NOMO-1 (cell line): ENCODE results near the gene SLC28A1.

Experiments
- DNase-seq, 2 experiments: peaks; one replicate each; lab custom pipeline; 2025; ENCODE audit not compliant: unreplicated experiment in 2 of 2; lab: John Stamatoyannopoulos, UW

Gene SLC28A1

GRCh38 chr15:84988909-84989644 is 104.6 kb downstream of the SLC28A1 start:
- DNase-seq = no peak

- DNase-seq = no peak
These were observed 106.0 kb downstream of the SLC28A1 start for GRCh38 chr15:84990507-84990906.

GRCh38 chr15:84991014-84991712 is 106.7 kb downstream of the SLC28A1 start:
- no peak for DNase-seq

- DNase-seq = peak in 1 of 2 experiments; percentile 14
These were observed 107.9 kb downstream of the SLC28A1 start for GRCh38 chr15:84992157-84992944.
